Astrocyte (in vitro differentiated cells and primary cell): ENCODE results near the gene ABCC4. TPM values are rescaled to one million over a fixed set of nuclear protein-coding genes. Genes with fewer than 3 reads are reported as not detected.

Source experiments
- DNase-seq: peaks from one replicate; pipeline ENCODE4 v3.0.0-alpha.2; 2010; ENCODE audit warnings: low read depth
- FAIRE-seq: peaks from 2 replicates; lab custom pipeline; 2011; peaks lifted over from hg19 to GRCh38; lab: Jason Lieb, UNC
- H2AFZ ChIP-seq: 2 replicates; pipeline ENCODE4 v1.6.0; 2012; ENCODE audit warnings: low read depth, low read length, inconsistent platforms
- H3K27ac ChIP-seq: 2 replicates; pipeline ENCODE4 v1.5.1; 2011; ENCODE audit warnings: low read depth, low read length, inconsistent platforms
- H3K27me3 ChIP-seq: 2 replicates; pipeline ENCODE4 v1.6.0; 2011; ENCODE audit warnings: low read length, inconsistent platforms; ENCODE audit not compliant: insufficient read depth
- H3K36me3 ChIP-seq: 2 replicates; pipeline ENCODE4 v1.5.1; 2011; ENCODE audit warnings: low read length, inconsistent platforms; ENCODE audit not compliant: insufficient read depth
- H3K4me1 ChIP-seq: 2 replicates; pipeline ENCODE4 v1.5.1; 2011; ENCODE audit warnings: low read length, inconsistent platforms; ENCODE audit not compliant: insufficient read depth
- H3K4me2 ChIP-seq: 2 replicates; pipeline ENCODE4 v1.6.0; 2012; ENCODE audit warnings: low read length, inconsistent platforms
- H3K4me3 ChIP-seq: 2 replicates; pipeline ENCODE4 v1.5.1; 2011; ENCODE audit warnings: low read depth, mild to moderate bottlenecking, low read length, inconsistent platforms; ENCODE audit not compliant: insufficient read depth
- H3K79me2 ChIP-seq: 2 replicates; pipeline ENCODE4 v1.6.0; 2012; ENCODE audit warnings: mild to moderate bottlenecking, low read length, inconsistent platforms; ENCODE audit not compliant: insufficient read depth
- H3K9ac ChIP-seq: 2 replicates; pipeline ENCODE4 v1.6.0; 2012; ENCODE audit warnings: mild to moderate bottlenecking, low read length, inconsistent platforms
- H3K9me3 ChIP-seq: 2 replicates; pipeline ENCODE4 v1.5.1; 2012; ENCODE audit warnings: low read depth, mild to moderate bottlenecking, low read length, inconsistent platforms; ENCODE audit not compliant: insufficient read depth
- H4K20me1 ChIP-seq: 2 replicates; pipeline ENCODE4 v1.6.0; 2012; ENCODE audit warnings: low read length, inconsistent platforms; ENCODE audit not compliant: insufficient read depth
- H3K27ac Mint-ChIP-seq: one replicate; pipeline ENCODE4 v1.8.0; 2021; ENCODE audit warnings: mild to moderate bottlenecking, mixed read lengths; ENCODE audit not compliant: unreplicated experiment
- H3K27me3 Mint-ChIP-seq: one replicate; pipeline ENCODE4 v1.8.0; 2021; ENCODE audit warnings: low read depth, mixed read lengths; ENCODE audit not compliant: unreplicated experiment
- H3K36me3 Mint-ChIP-seq: one replicate; pipeline ENCODE4 v1.8.0; 2021; ENCODE audit warnings: low read depth, mixed read lengths; ENCODE audit not compliant: unreplicated experiment
- H3K4me1 Mint-ChIP-seq: one replicate; pipeline ENCODE4 v1.8.0; 2021; ENCODE audit warnings: low read depth, mixed read lengths; ENCODE audit not compliant: unreplicated experiment
- H3K4me3 Mint-ChIP-seq: one replicate; pipeline ENCODE4 v1.8.0; 2021; ENCODE audit warnings: mild to moderate bottlenecking, moderate library complexity, mixed read lengths; ENCODE audit not compliant: unreplicated experiment
- H3K9me3 Mint-ChIP-seq: one replicate; pipeline ENCODE4 v1.8.0; 2021; ENCODE audit warnings: mild to moderate bottlenecking, mixed read lengths; ENCODE audit not compliant: unreplicated experiment
- CTCF ChIP-seq: IDR thresholded peaks from 2 replicates; pipeline ENCODE4 v1.5.1; 2011; ENCODE audit warnings: low read depth, mild to moderate bottlenecking, inconsistent platforms, low read length, moderate library complexity; ENCODE audit not compliant: insufficient read depth
- EZH2 ChIP-seq: IDR thresholded peaks from 2 replicates; pipeline ENCODE4 v1.6.1; 2012; ENCODE audit warnings: mild to moderate bottlenecking, low read length, inconsistent platforms; ENCODE audit not compliant: insufficient read depth
- total RNA-seq: library from RNA; stranded (reverse); gene quantifications from 2 replicates; pipeline ENCODE4 v1.2.1, GENCODE V29; 2021

Gene ABCC4
- total RNA-seq, 1 donor from 2014 or later: 15.6 TPM

- TF ChIP-seq EZH2 (no peak), CTCF (no peak)
- Histone ChIP-seq H3K4me2 (peak overlapping the region; percentile 35), H3K4me1 (no peaks in the 10 kb centered on the region), H3K9me3 (no peaks in the 10 kb centered on the region), H2AFZ (no peak overlapping the region), H3K79me2 (no peaks in the 10 kb centered on the region), H3K4me3 (no peak overlapping the region), H3K36me3 (no peaks in the 10 kb centered on the region), H3K27me3 (no peaks in the 10 kb centered on the region), H4K20me1 (no peaks in the 10 kb centered on the region), H3K27ac (no peak overlapping the region), H3K9ac (no peak overlapping the region)
- no peak overlapping the region for H3K27ac Mint-ChIP-seq
- peaks cover 3% of the 10 kb centered on the region for H3K9me3 Mint-ChIP-seq
- FAIRE-seq: no peak
- no peaks in the 10 kb centered on the region for H3K4me1 Mint-ChIP-seq
- peak; percentile 57 for DNase-seq
- H3K4me3 Mint-ChIP-seq: no peak overlapping the region
- no peaks in the 10 kb centered on the region for H3K27me3 Mint-ChIP-seq
- H3K36me3 Mint-ChIP-seq: no peaks in the 10 kb centered on the region
Observed at GRCh38 chr13:95128045-95128643, 173.1 kb downstream of the ABCC4 start.

GRCh38 chr13:95124959-95125358, 176.3 kb downstream of the ABCC4 start:
- no peaks in the 10 kb centered on the region for H3K4me1 ChIP-seq
- no peak for TF ChIP-seq CTCF
- TF ChIP-seq EZH2: no peak
- no peak overlapping the region for H3K4me3 Mint-ChIP-seq
- H3K27me3 Mint-ChIP-seq: no peaks in the 10 kb centered on the region
- H3K4me1 Mint-ChIP-seq: no peaks in the 10 kb centered on the region
- no peak overlapping the region for H3K9ac ChIP-seq
- no peak overlapping the region for H3K4me2 ChIP-seq
- no peak overlapping the region for H3K27ac ChIP-seq
- no peaks in the 10 kb centered on the region for H3K79me2 ChIP-seq
- H3K27ac Mint-ChIP-seq: no peak overlapping the region
- no peaks in the 10 kb centered on the region for H3K9me3 Mint-ChIP-seq
- H3K9me3 ChIP-seq: no peaks in the 10 kb centered on the region
- no peaks in the 10 kb centered on the region for H4K20me1 ChIP-seq
- H3K27me3 ChIP-seq: no peaks in the 10 kb centered on the region
- H3K36me3 Mint-ChIP-seq: no peaks in the 10 kb centered on the region
- FAIRE-seq: no peak
- DNase-seq: no peak
- no peak overlapping the region for H3K4me3 ChIP-seq
- H3K36me3 ChIP-seq: no peaks in the 10 kb centered on the region
- no peak overlapping the region for H2AFZ ChIP-seq

- H3K4me3 Mint-ChIP-seq: no peak overlapping the region
- FAIRE-seq (no peak), DNase-seq (no peak)
- H3K27ac Mint-ChIP-seq: no peak overlapping the region
- Histone ChIP-seq H3K27me3 (no peaks in the 10 kb centered on the region), H3K4me1 (no peaks in the 10 kb centered on the region), H4K20me1 (no peaks in the 10 kb centered on the region), H2AFZ (no peak overlapping the region), H3K9ac (no peak overlapping the region), H3K79me2 (no peaks in the 10 kb centered on the region), H3K27ac (no peak overlapping the region), H3K4me2 (no peak overlapping the region), H3K9me3 (no peaks in the 10 kb centered on the region), H3K36me3 (no peaks in the 10 kb centered on the region), H3K4me3 (no peak overlapping the region)
- H3K9me3 Mint-ChIP-seq: no peaks in the 10 kb centered on the region
- no peak for TF ChIP-seq CTCF
- TF ChIP-seq EZH2: no peak
- H3K27me3 Mint-ChIP-seq: no peaks in the 10 kb centered on the region
- no peaks in the 10 kb centered on the region for H3K36me3 Mint-ChIP-seq
- no peaks in the 10 kb centered on the region for H3K4me1 Mint-ChIP-seq
Observed at GRCh38 chr13:95123726-95124125, 177.5 kb downstream of the ABCC4 start.
